ENCODE data around the gene AAK1. TPM values are rescaled to one million over a fixed set of nuclear protein-coding genes. Genes with fewer than 3 reads are reported as not detected.

AAK1 gene
- total and polyA plus RNA-seq, 2 donors (not counting 1 experiment from before 2014, with no cell fraction given) = 43.5 to 45.7 TPM

DNA sequence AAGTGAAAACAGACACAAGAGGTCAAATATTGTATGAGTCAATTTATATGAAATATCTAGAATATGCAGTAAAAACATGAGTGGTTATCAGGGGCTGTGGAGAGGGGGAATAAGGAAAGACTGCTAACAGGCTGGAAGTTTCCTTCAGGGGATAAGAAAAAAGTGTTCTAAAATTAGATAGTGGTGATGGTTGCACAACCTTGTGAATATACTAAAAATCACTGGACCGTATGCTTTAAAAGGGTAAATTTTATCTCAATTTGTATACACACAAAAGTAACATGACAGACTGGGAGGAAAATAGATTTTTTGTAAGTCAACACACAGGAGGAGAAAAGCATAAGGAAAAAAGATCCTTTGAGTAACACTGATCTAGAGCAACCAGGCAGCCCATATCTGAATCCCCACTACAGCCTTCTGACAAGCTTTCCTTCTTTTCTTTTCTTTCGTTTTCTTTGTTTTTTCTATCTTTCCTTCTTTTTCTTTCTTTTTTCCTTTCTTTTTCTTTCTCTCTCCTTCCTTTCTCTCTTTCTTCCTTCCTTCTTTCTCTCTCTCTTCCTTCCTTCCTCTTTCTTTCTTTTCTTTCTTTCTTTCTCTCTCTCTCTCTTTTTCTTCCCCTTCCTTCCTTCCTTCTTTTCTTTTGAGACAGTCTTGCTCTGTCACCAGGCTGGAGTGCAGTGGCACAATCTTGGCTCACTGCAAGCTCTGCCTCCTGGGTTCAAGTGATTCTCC, 95.4 kb downstream of the AAK1 start:
- TF ChIP-seq, protein P1, sequence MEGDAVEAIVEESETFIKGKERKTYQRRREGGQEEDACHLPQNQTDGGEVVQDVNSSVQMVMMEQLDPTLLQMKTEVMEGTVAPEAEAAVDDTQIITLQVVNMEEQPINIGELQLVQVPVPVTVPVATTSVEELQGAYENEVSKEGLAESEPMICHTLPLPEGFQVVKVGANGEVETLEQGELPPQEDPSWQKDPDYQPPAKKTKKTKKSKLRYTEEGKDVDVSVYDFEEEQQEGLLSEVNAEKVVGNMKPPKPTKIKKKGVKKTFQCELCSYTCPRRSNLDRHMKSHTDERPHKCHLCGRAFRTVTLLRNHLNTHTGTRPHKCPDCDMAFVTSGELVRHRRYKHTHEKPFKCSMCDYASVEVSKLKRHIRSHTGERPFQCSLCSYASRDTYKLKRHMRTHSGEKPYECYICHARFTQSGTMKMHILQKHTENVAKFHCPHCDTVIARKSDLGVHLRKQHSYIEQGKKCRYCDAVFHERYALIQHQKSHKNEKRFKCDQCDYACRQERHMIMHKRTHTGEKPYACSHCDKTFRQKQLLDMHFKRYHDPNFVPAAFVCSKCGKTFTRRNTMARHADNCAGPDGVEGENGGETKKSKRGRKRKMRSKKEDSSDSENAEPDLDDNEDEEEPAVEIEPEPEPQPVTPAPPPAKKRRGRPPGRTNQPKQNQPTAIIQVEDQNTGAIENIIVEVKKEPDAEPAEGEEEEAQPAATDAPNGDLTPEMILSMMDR (conservative IDR thresholded peaks at IDR 0.05 in 1 of 2, IDR thresholded peaks at IDR 0.05 in 1 of 2; ENCODE audit: low read depth in 1 of 2, low read length in 2 of 2) = no peak
- no peak for TF ChIP-seq EZH2 (IDR thresholded peaks at IDR 0.05; ENCODE audit: low read length, missing control alignments)
- Histone ChIP-seq H3K27ac (ENCODE audit: insufficient read depth, low read length) (no peak overlapping the region), H3K9ac (ENCODE audit: insufficient read depth, low read length) (no peak overlapping the region), H3K4me2 (ENCODE audit: extremely low read depth, insufficient read depth, low read length) (peak overlapping the region; percentile 15), H2AFZ (ENCODE audit: low read length) (no peak overlapping the region), H3K4me3 (replicated peaks in 1 of 4; ENCODE audit: control extremely low read depth in 1 of 4, insufficient read depth in 1 of 4, low read depth in 3 of 4, low read length in 4 of 4) (no peak overlapping the region), H3K36me3 (ENCODE audit: control insufficient read depth, insufficient read depth, low read length) (no peaks in the 10 kb centered on the region), H4K20me1 (ENCODE audit: control insufficient read depth, extremely low read depth, insufficient read depth, low read length) (no peaks in the 10 kb centered on the region), H3K27me3 (ENCODE audit: control insufficient read depth, insufficient read depth, low read length) (no peaks in the 10 kb centered on the region), H3K79me2 (ENCODE audit: control insufficient read depth, insufficient read depth, low read length) (peaks cover 20% of the 10 kb centered on the region), H3K4me1 (ENCODE audit: control insufficient read depth, extremely low read depth, insufficient read depth, low read length) (no peaks in the 10 kb centered on the region), H3K9me3 (ENCODE audit: control insufficient read depth, insufficient read depth, low read depth, low read length) (no peaks in the 10 kb centered on the region)
- no peak for DNase-seq (ENCODE audit: low read depth in 2 of 2)

DNA sequence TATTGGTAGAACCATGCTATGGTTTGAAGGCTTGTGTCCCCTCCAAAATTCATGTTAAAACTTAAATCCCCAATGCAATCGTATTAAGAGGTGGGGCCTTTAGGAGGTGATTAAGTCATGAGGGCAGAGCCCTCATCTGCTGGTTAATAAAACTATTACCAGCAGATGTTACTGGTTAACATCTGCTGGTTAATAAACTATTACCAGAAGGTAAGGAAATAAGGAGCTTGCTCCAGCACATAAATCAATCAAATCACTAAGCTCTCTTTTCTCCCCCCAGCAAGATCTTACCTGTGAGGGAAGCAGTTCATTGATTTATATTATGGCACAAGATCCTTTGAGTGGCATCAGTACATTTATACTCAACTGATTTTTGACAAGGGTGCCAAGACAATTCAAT, 96.9 kb downstream of the AAK1 start:
- TF ChIP-seq EZH2 (IDR thresholded peaks at IDR 0.05; ENCODE audit: low read length, missing control alignments) = no peak
- TF ChIP-seq, protein P1 (conservative IDR thresholded peaks at IDR 0.05 in 1 of 2, IDR thresholded peaks at IDR 0.05 in 1 of 2; ENCODE audit: low read depth in 1 of 2, low read length in 2 of 2) = no peak
- H3K4me2 ChIP-seq (ENCODE audit: extremely low read depth, insufficient read depth, low read length) = no peak overlapping the region
- H3K9ac ChIP-seq (ENCODE audit: insufficient read depth, low read length) = no peak overlapping the region
- no peak overlapping the region for H2AFZ ChIP-seq (ENCODE audit: low read length)
- H3K9me3 ChIP-seq (ENCODE audit: control insufficient read depth, insufficient read depth, low read depth, low read length) = no peaks in the 10 kb centered on the region
- no peaks in the 10 kb centered on the region for H3K27me3 ChIP-seq (ENCODE audit: control insufficient read depth, insufficient read depth, low read length)
- no peak for DNase-seq (ENCODE audit: low read depth in 2 of 2)
- peaks cover 3% of the 10 kb centered on the region for H3K36me3 ChIP-seq (ENCODE audit: control insufficient read depth, insufficient read depth, low read length)
- peaks cover 18% of the 10 kb centered on the region for H3K79me2 ChIP-seq (ENCODE audit: control insufficient read depth, insufficient read depth, low read length)
- no peak overlapping the region for H3K27ac ChIP-seq (ENCODE audit: insufficient read depth, low read length)
- no peak overlapping the region for H3K4me3 ChIP-seq (replicated peaks in 1 of 4; ENCODE audit: control extremely low read depth in 1 of 4, insufficient read depth in 1 of 4, low read depth in 3 of 4, low read length in 4 of 4)
- H4K20me1 ChIP-seq (ENCODE audit: control insufficient read depth, extremely low read depth, insufficient read depth, low read length) = no peaks in the 10 kb centered on the region
- no peaks in the 10 kb centered on the region for H3K4me1 ChIP-seq (ENCODE audit: control insufficient read depth, extremely low read depth, insufficient read depth, low read length)

DNA sequence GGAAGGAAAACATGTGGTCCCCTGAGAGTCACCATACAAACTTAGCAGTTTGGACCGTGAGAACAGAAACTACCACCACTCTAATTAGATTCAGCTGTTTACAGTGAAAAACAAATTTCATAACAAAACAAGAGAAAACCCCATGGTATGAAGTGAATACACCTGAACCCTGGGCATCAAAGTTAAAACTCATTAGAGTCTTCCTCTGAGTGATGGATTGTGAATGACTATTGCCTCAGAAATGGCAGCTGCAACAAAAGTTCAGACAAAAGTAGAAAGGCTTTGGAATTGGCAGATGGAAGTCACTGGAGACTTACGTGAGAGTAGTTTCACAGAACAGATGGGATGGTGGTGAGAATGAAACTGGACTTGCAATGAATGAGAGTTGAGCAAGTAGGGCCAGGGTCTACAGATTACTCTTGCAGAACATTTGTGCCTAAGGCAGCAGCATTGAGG, 98.0 kb downstream of the AAK1 start:
- Histone ChIP-seq H3K27ac (ENCODE audit: insufficient read depth, low read length) (no peak overlapping the region), H3K36me3 (ENCODE audit: control insufficient read depth, insufficient read depth, low read length) (peaks cover 3% of the 10 kb centered on the region), H3K27me3 (ENCODE audit: control insufficient read depth, insufficient read depth, low read length) (no peaks in the 10 kb centered on the region), H3K9ac (ENCODE audit: insufficient read depth, low read length) (no peak overlapping the region), H4K20me1 (ENCODE audit: control insufficient read depth, extremely low read depth, insufficient read depth, low read length) (no peaks in the 10 kb centered on the region), H3K79me2 (ENCODE audit: control insufficient read depth, insufficient read depth, low read length) (peaks cover 17% of the 10 kb centered on the region), H3K9me3 (ENCODE audit: control insufficient read depth, insufficient read depth, low read depth, low read length) (no peaks in the 10 kb centered on the region), H3K4me2 (ENCODE audit: extremely low read depth, insufficient read depth, low read length) (no peak overlapping the region), H3K4me3 (replicated peaks in 1 of 4; ENCODE audit: control extremely low read depth in 1 of 4, insufficient read depth in 1 of 4, low read depth in 3 of 4, low read length in 4 of 4) (no peak overlapping the region), H2AFZ (ENCODE audit: low read length) (no peak overlapping the region), H3K4me1 (ENCODE audit: control insufficient read depth, extremely low read depth, insufficient read depth, low read length) (no peaks in the 10 kb centered on the region)
- no peak for TF ChIP-seq EZH2 (IDR thresholded peaks at IDR 0.05; ENCODE audit: low read length, missing control alignments)
- TF ChIP-seq, protein P1 (conservative IDR thresholded peaks at IDR 0.05 in 1 of 2, IDR thresholded peaks at IDR 0.05 in 1 of 2; ENCODE audit: low read depth in 1 of 2, low read length in 2 of 2) = no peak
- no peak for DNase-seq (ENCODE audit: low read depth in 2 of 2)

All from fibroblast of lung (primary cell).